Measurements from ENCODE around the gene RNGTT. TPM values are rescaled to one million over a fixed set of nuclear protein-coding genes. Genes with fewer than 3 reads are reported as not detected.

RNGTT gene
- total and polyA plus RNA-seq, 2 experiments from 2014 or later: 9.2 to 21.5 TPM

- H3K27me3 ChIP-seq (replicated peaks; ENCODE audit: insufficient read depth): no peaks in the 10 kb centered on the region
- no peak overlapping the region for H2AFZ ChIP-seq
- 95 to 96% methylated on average over 6 of the region's 6 CpGs for WGBS, 2 experiments (ENCODE audit: low coverage in 1 of 2, low lambda C conversion rate in 2 of 2, missing lambda C conversion rate in 2 of 2)
- no peaks in the 10 kb centered on the region for H3F3A ChIP-seq (ENCODE audit: insufficient read depth)
- H3K9me3 ChIP-seq (ENCODE audit: low read depth): no peaks in the 10 kb centered on the region
- no peaks in the 10 kb centered on the region for H3K4me1 ChIP-seq (ENCODE audit: insufficient read depth)
- no peaks in the 10 kb centered on the region for H3K9me2 ChIP-seq (ENCODE audit: insufficient read depth)
- no peak overlapping the region for H3K9ac ChIP-seq
- in situ Hi-C loops (cut with MboI): no loop called here
- no peaks in the 10 kb centered on the region for H3K79me2 ChIP-seq (ENCODE audit: insufficient read depth)
- no peaks in the 10 kb centered on the region for H3K36me3 ChIP-seq (ENCODE audit: low read depth)
- no peak for DNase-seq
- 0 out of 2 replicates have a peak, but pooled peaks cover 4% of the 10 kb centered on the region for H4K20me1 ChIP-seq (ENCODE audit: insufficient read depth)
- H3K4me2 ChIP-seq (ENCODE audit: unreplicated experiment): no peak overlapping the region
- no peak overlapping the region for H3K4me3 ChIP-seq
- no peak overlapping the region for H3K27ac ChIP-seq
- TF ChIP-seq EZH2 (IDR thresholded peaks at IDR 0.05; ENCODE audit: insufficient read depth, poor library complexity, severe bottlenecking): no peak
- no peak for TF ChIP-seq EZH2phosphoT487 (IDR thresholded peaks at IDR 0.05; ENCODE audit: insufficient read depth, low read depth)
Measured at GRCh38 chr6:88661136-88661535, 302.3 kb downstream of the RNGTT start.

GRCh38 chr6:88655586-88655985 is 307.8 kb downstream of the RNGTT start:
- no peaks in the 10 kb centered on the region for H3K79me2 ChIP-seq (ENCODE audit: insufficient read depth)
- in situ Hi-C loops (cut with MboI): no loop called here
- TF ChIP-seq EZH2phosphoT487 (IDR thresholded peaks at IDR 0.05; ENCODE audit: insufficient read depth, low read depth) (no peak), EZH2 (IDR thresholded peaks at IDR 0.05; ENCODE audit: insufficient read depth, poor library complexity, severe bottlenecking) (no peak)

GRCh38 chr6:88653936-88654335 is 309.5 kb downstream of the RNGTT start:
- no peaks in the 10 kb centered on the region for H3K79me2 ChIP-seq (ENCODE audit: insufficient read depth)
- H3K36me3 ChIP-seq (ENCODE audit: low read depth): no peaks in the 10 kb centered on the region
- H3K4me2 ChIP-seq (ENCODE audit: unreplicated experiment): no peak overlapping the region
- 0 out of 2 replicates have a peak, but pooled peaks cover 10% of the 10 kb centered on the region for H3K4me1 ChIP-seq (ENCODE audit: insufficient read depth)
- 84 to 85% methylated on average over 4 of the region's 4 CpGs for WGBS, 2 experiments (ENCODE audit: low coverage in 1 of 2, low lambda C conversion rate in 2 of 2, missing lambda C conversion rate in 2 of 2)
- no peak overlapping the region for H3K27ac ChIP-seq
- H3F3A ChIP-seq (ENCODE audit: insufficient read depth): peaks cover 15% of the 10 kb centered on the region; the same call in 1 of the 2 replicates
- H3K4me3 ChIP-seq: no peak overlapping the region
- H3K9ac ChIP-seq: no peak overlapping the region
- no peaks in the 10 kb centered on the region for H3K9me3 ChIP-seq (ENCODE audit: low read depth)
- TF ChIP-seq EZH2phosphoT487 (IDR thresholded peaks at IDR 0.05; ENCODE audit: insufficient read depth, low read depth): no peak
- no peak for TF ChIP-seq EZH2 (IDR thresholded peaks at IDR 0.05; ENCODE audit: insufficient read depth, poor library complexity, severe bottlenecking)
- H2AFZ ChIP-seq: no peak overlapping the region
- no peaks in the 10 kb centered on the region for H3K9me2 ChIP-seq (ENCODE audit: insufficient read depth)
- H3K27me3 ChIP-seq (replicated peaks; ENCODE audit: insufficient read depth): no peaks in the 10 kb centered on the region
- no peak for DNase-seq
- in situ Hi-C loops (cut with MboI): no loop called here
- no peaks in the 10 kb centered on the region for H4K20me1 ChIP-seq (ENCODE audit: insufficient read depth)

More at GRCh38 chr6:88655586-88655985, 307.8 kb downstream of the RNGTT start:
- DNase-seq: no peak
- Histone ChIP-seq H4K20me1 (ENCODE audit: insufficient read depth) (0 out of 2 replicates have a peak, but pooled peaks cover 4% of the 10 kb centered on the region), H2AFZ (no peak overlapping the region), H3F3A (ENCODE audit: insufficient read depth) (peaks cover 4% of the 10 kb centered on the region; the same call in 1 of the 2 replicates), H3K27me3 (replicated peaks; ENCODE audit: insufficient read depth) (no peaks in the 10 kb centered on the region), H3K4me3 (no peak overlapping the region), H3K27ac (no peak overlapping the region), H3K9me2 (ENCODE audit: insufficient read depth) (no peaks in the 10 kb centered on the region), H3K9ac (no peak overlapping the region), H3K9me3 (ENCODE audit: low read depth) (no peaks in the 10 kb centered on the region), H3K4me1 (ENCODE audit: insufficient read depth) (0 out of 2 replicates have a peak, but pooled peaks cover 2% of the 10 kb centered on the region), H3K4me2 (ENCODE audit: unreplicated experiment) (no peak overlapping the region), H3K36me3 (ENCODE audit: low read depth) (no peaks in the 10 kb centered on the region)

GRCh38 chr6:88651400-88651799 is 312.0 kb downstream of the RNGTT start:
- no peaks in the 10 kb centered on the region for H3K36me3 ChIP-seq (ENCODE audit: low read depth)
- H4K20me1 ChIP-seq (ENCODE audit: insufficient read depth): no peaks in the 10 kb centered on the region
- H2AFZ ChIP-seq: no peak overlapping the region
- H3K27me3 ChIP-seq (replicated peaks; ENCODE audit: insufficient read depth): no peaks in the 10 kb centered on the region
- H3K79me2 ChIP-seq (ENCODE audit: insufficient read depth): 0 out of 2 replicates have a peak, but pooled peaks cover 5% of the 10 kb centered on the region
- H3K4me2 ChIP-seq (ENCODE audit: unreplicated experiment): no peak overlapping the region
- H3F3A ChIP-seq (ENCODE audit: insufficient read depth): peaks cover 15% of the 10 kb centered on the region; the same call in 1 of the 2 replicates
- H3K9me2 ChIP-seq (ENCODE audit: insufficient read depth): no peaks in the 10 kb centered on the region
- in situ Hi-C loops (cut with MboI): no loop called here
- H3K4me3 ChIP-seq: no peak overlapping the region
- TF ChIP-seq EZH2 (IDR thresholded peaks at IDR 0.05; ENCODE audit: insufficient read depth, poor library complexity, severe bottlenecking) (no peak), EZH2phosphoT487 (IDR thresholded peaks at IDR 0.05; ENCODE audit: insufficient read depth, low read depth) (no peak)
- H3K9me3 ChIP-seq (ENCODE audit: low read depth): no peaks in the 10 kb centered on the region
- H3K27ac ChIP-seq: no peak overlapping the region
- H3K4me1 ChIP-seq (ENCODE audit: insufficient read depth): 0 out of 2 replicates have a peak, but pooled peaks cover 10% of the 10 kb centered on the region
- no peak for DNase-seq
- no peak overlapping the region for H3K9ac ChIP-seq

- DNase-seq: no peak
- no peaks in the 10 kb centered on the region for H4K20me1 ChIP-seq (ENCODE audit: insufficient read depth)
- no peaks in the 10 kb centered on the region for H3K9me2 ChIP-seq (ENCODE audit: insufficient read depth)
- H3K79me2 ChIP-seq (ENCODE audit: insufficient read depth): 0 out of 2 replicates have a peak, but pooled peaks cover 5% of the 10 kb centered on the region
- no peak overlapping the region for H3K9ac ChIP-seq
- TF ChIP-seq EZH2phosphoT487 (IDR thresholded peaks at IDR 0.05; ENCODE audit: insufficient read depth, low read depth): no peak
- no peak for TF ChIP-seq EZH2 (IDR thresholded peaks at IDR 0.05; ENCODE audit: insufficient read depth, poor library complexity, severe bottlenecking)
- WGBS, 2 experiments (ENCODE audit: low coverage in 1 of 2, low lambda C conversion rate in 2 of 2, missing lambda C conversion rate in 2 of 2): 95% methylated on average over 1 of the region's 1 CpG
- in situ Hi-C loops (cut with MboI): no loop called here
- no peaks in the 10 kb centered on the region for H3K27me3 ChIP-seq (replicated peaks; ENCODE audit: insufficient read depth)
- no peak overlapping the region for H3K27ac ChIP-seq
- no peak overlapping the region for H3K4me3 ChIP-seq
- peaks cover 15% of the 10 kb centered on the region; the same call in 1 of the 2 replicates for H3F3A ChIP-seq (ENCODE audit: insufficient read depth)
- H3K4me2 ChIP-seq (ENCODE audit: unreplicated experiment): no peak overlapping the region
- no peaks in the 10 kb centered on the region for H3K36me3 ChIP-seq (ENCODE audit: low read depth)
- no peak overlapping the region for H2AFZ ChIP-seq
- no peaks in the 10 kb centered on the region for H3K9me3 ChIP-seq (ENCODE audit: low read depth)
- H3K4me1 ChIP-seq (ENCODE audit: insufficient read depth): 0 out of 2 replicates have a peak, but pooled peaks cover 10% of the 10 kb centered on the region
Measured at GRCh38 chr6:88650979-88651378, 312.4 kb downstream of the RNGTT start.
